Endothelial cell (in vitro differentiated cells): ENCODE data around the gene PHACTR1. TPM values are rescaled to one million over a fixed set of nuclear protein-coding genes. Genes with fewer than 3 reads are reported as not detected.

ENCODE experiments used
- DNase-seq: peaks from one replicate; pipeline ENCODE4 v3.0.0; 2021; ENCODE audit warnings: low spot score
- H3K27ac Mint-ChIP-seq: one replicate; pipeline ENCODE4 v1.8.0; 2021; ENCODE audit warnings: mixed read lengths, inconsistent platforms; ENCODE audit not compliant: unreplicated experiment
- H3K27me3 Mint-ChIP-seq: one replicate; pipeline ENCODE4 v1.8.0; 2021; ENCODE audit warnings: mild to moderate bottlenecking, moderate library complexity, mixed read lengths, inconsistent platforms; ENCODE audit not compliant: unreplicated experiment
- H3K36me3 Mint-ChIP-seq: one replicate; pipeline ENCODE4 v1.8.0; 2021; ENCODE audit warnings: mild to moderate bottlenecking, low read depth, mixed read lengths, inconsistent platforms; ENCODE audit not compliant: unreplicated experiment
- H3K4me1 Mint-ChIP-seq: one replicate; pipeline ENCODE4 v1.8.0; 2021; ENCODE audit warnings: mild to moderate bottlenecking, mixed read lengths, inconsistent platforms; ENCODE audit not compliant: unreplicated experiment
- H3K4me3 Mint-ChIP-seq: one replicate; pipeline ENCODE4 v1.8.0; 2021; ENCODE audit warnings: mild to moderate bottlenecking, mixed read lengths, inconsistent platforms; ENCODE audit not compliant: unreplicated experiment
- H3K9me3 Mint-ChIP-seq: one replicate; pipeline ENCODE4 v1.8.0; 2021; ENCODE audit warnings: mixed read lengths, inconsistent platforms; ENCODE audit not compliant: unreplicated experiment
- total RNA-seq: library from RNA; stranded (reverse); fragmentation: NEBNext Ultra II Directional; extraction: Animal tissue kit (Norgen Biotek cat#: 25700); gene quantifications from one replicate; pipeline ENCODE4 v1.2.1, GENCODE V29; 2021; ENCODE audit not compliant: unreplicated experiment
- TF ChIP-seq, protein P1 (sequence below): fragments of 200-600 bp; sonication (generic); IDR thresholded peaks from one replicate; pipeline ENCODE4 v1.5.0; 2021; ENCODE audit warnings: antibody characterized with exemption; ENCODE audit not compliant: unreplicated experiment

PHACTR1 gene
- total RNA-seq, 1 donor from 2014 or later, result 39.9 TPM

DNA sequence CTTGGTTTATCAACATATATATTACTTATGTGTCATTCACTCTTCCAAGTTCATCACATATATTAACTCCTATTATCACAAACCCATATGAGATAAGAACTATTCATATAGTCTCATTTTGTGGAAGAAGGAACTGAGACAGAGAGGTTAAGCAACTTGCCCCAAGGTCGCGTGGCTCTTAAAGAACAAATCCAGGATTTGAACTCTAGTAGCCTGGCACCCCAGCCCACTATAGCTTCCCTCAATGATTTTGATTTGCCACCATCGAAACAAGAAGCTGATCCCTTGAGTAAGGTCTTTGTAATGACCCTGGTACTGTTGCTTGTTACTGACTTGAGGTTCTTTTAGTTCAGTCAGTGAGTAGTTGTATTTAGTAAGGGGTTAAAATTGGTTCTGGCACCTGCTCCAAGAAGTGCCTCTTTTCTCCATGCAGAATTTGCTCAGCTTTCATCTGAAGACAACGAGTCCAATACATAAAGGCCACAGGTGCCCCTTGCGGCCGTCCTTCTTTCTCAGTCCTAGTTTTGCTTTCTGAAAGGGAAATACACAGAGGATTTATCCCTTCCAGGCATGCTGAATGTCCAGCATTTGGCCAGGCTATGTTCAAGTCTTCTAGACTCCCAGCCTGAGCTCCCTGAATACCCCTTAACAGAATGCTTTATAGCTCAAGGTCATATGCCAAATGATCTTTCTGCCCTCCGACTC is 358.7 kb downstream of the PHACTR1 start:
- Mint-ChIP-seq H3K9me3 (no peaks in the 10 kb centered on the region), H3K27ac (no peak overlapping the region), H3K4me1 (peaks cover 17% of the 10 kb centered on the region), H3K27me3 (peaks cover 1% of the 10 kb centered on the region), H3K4me3 (no peak overlapping the region), H3K36me3 (peaks cover 7% of the 10 kb centered on the region)
- TF ChIP-seq, protein P1, sequence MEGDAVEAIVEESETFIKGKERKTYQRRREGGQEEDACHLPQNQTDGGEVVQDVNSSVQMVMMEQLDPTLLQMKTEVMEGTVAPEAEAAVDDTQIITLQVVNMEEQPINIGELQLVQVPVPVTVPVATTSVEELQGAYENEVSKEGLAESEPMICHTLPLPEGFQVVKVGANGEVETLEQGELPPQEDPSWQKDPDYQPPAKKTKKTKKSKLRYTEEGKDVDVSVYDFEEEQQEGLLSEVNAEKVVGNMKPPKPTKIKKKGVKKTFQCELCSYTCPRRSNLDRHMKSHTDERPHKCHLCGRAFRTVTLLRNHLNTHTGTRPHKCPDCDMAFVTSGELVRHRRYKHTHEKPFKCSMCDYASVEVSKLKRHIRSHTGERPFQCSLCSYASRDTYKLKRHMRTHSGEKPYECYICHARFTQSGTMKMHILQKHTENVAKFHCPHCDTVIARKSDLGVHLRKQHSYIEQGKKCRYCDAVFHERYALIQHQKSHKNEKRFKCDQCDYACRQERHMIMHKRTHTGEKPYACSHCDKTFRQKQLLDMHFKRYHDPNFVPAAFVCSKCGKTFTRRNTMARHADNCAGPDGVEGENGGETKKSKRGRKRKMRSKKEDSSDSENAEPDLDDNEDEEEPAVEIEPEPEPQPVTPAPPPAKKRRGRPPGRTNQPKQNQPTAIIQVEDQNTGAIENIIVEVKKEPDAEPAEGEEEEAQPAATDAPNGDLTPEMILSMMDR, result no peak
- no peak for DNase-seq

DNA sequence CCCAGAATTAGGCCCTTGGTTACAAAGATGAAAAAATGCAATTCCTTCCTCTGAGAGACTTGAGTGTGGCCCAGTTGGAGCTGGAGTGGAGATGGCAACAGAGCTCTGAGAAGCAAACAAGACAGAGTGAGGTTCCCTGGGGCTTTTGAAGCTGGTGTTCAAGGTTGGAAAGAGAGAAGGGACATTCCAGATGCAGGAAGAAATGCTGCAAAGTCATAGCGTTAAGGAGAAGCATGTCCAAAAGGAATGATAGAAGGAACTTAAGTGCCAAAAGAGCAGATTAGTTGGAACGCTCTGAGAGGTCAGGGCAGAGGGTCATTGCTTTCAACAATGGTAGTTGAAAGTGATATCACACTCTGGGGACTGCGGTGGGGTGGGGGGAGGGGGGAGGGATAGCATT is 360.0 kb downstream of the PHACTR1 start:
- H3K36me3 Mint-ChIP-seq, result peaks cover 7% of the 10 kb centered on the region
- H3K9me3 Mint-ChIP-seq, result no peaks in the 10 kb centered on the region
- H3K27me3 Mint-ChIP-seq, result peaks cover 1% of the 10 kb centered on the region
- no peak overlapping the region for H3K27ac Mint-ChIP-seq
- TF ChIP-seq, protein P1, result no peak
- H3K4me1 Mint-ChIP-seq, result peaks cover 17% of the 10 kb centered on the region
- no peak overlapping the region for H3K4me3 Mint-ChIP-seq
- no peak for DNase-seq

DNA sequence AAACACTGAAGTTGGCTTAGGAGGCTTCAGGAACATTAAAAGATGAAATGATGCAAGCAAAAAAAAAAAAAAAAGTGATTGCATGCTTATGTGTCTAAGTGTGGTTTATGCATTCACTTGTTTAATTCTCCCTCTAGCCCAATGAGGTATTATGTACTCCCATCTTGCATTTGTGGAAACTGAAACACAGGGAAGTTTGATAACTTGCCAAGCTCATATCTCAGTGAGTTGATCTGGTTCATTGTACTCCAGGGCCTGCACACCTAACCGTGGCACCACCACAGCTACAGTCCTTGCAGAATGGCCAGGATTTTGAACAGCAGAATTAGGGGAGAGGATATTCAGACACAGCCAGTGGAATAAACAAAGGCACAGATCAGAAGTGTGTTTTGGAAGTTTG is 360.6 kb downstream of the PHACTR1 start:
- Mint-ChIP-seq H3K27ac (no peak overlapping the region), H3K9me3 (no peaks in the 10 kb centered on the region), H3K4me3 (no peak overlapping the region), H3K4me1 (peaks cover 17% of the 10 kb centered on the region), H3K36me3 (peaks cover 7% of the 10 kb centered on the region), H3K27me3 (peaks cover 1% of the 10 kb centered on the region)
- no peak for DNase-seq
- TF ChIP-seq, protein P1, result no peak

DNA sequence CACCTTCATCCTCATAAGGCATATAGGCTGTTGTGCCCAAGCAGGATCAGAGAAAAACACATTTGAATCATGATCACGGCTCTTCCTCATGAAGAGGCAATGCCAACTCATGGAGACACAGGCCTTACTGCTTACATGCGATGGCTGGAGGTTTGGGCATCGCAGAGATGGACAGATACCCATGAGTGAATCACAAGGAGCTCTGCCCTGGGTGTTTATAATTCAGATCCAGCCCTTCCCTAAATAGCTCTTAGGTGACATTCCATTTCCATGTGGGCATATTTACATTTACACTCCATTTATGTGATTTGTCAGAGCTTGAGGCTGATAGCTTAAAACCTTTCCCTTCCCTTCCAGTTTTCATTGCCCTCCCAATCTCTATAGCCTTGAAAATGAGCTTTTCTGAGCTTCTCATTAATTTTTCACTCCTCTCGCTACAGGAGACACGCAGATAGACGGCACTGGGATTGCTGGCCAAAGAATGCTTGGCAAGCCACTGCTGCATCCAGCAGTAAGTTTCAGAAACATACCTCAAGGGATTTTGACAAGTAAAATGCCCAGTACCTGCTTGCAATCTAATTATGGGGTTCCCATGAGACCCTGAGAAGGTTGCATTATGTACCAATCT is 362.6 kb downstream of the PHACTR1 start:
- no peak for DNase-seq
- Mint-ChIP-seq H3K36me3 (peaks cover 7% of the 10 kb centered on the region), H3K4me3 (no peak overlapping the region), H3K4me1 (peaks cover 12% of the 10 kb centered on the region), H3K27ac (no peak overlapping the region), H3K9me3 (no peaks in the 10 kb centered on the region), H3K27me3 (peaks cover 1% of the 10 kb centered on the region)
- TF ChIP-seq, protein P1, result no peak
